Measurements from ENCODE around the gene LRRC14B.
"Not testable (repeated sequence)": the region's sequence is repeated elsewhere in the genome, so short reads cannot be mapped to it uniquely, and the experiment has no call there.

LRRC14B gene

GRCh38 chr5:192970-193831 is 1.9 kb downstream of the LRRC14B start:
- no peak for DNase-seq

GRCh38 chr5:194102-194501 is 2.8 kb downstream of the LRRC14B start:
- no peak for DNase-seq

- DNase-seq: no peak
Observed at GRCh38 chr5:194603-195209, 3.4 kb downstream of the LRRC14B start.

GRCh38 chr5:195401-196160 is 4.3 kb downstream of the LRRC14B start:
- no peak for DNase-seq

- DNase-seq: no peak
Observed at GRCh38 chr5:196350-196749, 5.1 kb downstream of the LRRC14B start.

- not testable (repeated sequence) for DNase-seq
Observed at GRCh38 chr5:197031-197430, 5.7 kb downstream of the LRRC14B start.

GRCh38 chr5:197892-198489 is 6.7 kb downstream of the LRRC14B start:
- DNase-seq: no peak

- no peak for DNase-seq
Observed at GRCh38 chr5:198516-199196, 7.4 kb downstream of the LRRC14B start.

GRCh38 chr5:199197-199949 is 8.1 kb downstream of the LRRC14B start:
- no peak for DNase-seq

- no peak for DNase-seq
Observed at GRCh38 chr5:199950-200645, 8.8 kb downstream of the LRRC14B start.

- no peak for DNase-seq
Observed at GRCh38 chr5:200985-201384, 9.7 kb downstream of the LRRC14B start.

- DNase-seq: no peak
Observed at GRCh38 chr5:201672-202071, 10.4 kb downstream of the LRRC14B start.

- no peak for DNase-seq
Observed at GRCh38 chr5:203246-203930, 12.1 kb downstream of the LRRC14B start.

GRCh38 chr5:204001-204400 is 12.7 kb downstream of the LRRC14B start:
- DNase-seq: no peak

GRCh38 chr5:204462-204861 is 13.2 kb downstream of the LRRC14B start:
- no peak for DNase-seq

GRCh38 chr5:204966-205670 is 13.8 kb downstream of the LRRC14B start:
- DNase-seq: no peak

GRCh38 chr5:206406-206805 is 15.1 kb downstream of the LRRC14B start:
- DNase-seq: no peak

GRCh38 chr5:206927-207536 is 15.7 kb downstream of the LRRC14B start:
- no peak for DNase-seq

- no peak for DNase-seq
Observed at GRCh38 chr5:207599-207998, 16.3 kb downstream of the LRRC14B start.
